CD14-positive monocyte (primary cell): ENCODE data around the gene FNIP1. TPM values are rescaled to one million over a fixed set of nuclear protein-coding genes. Genes with fewer than 3 reads are reported as not detected.

Experiments
- DNase-seq, 3 donors: peaks; one replicate each; pipeline ENCODE4 v3.0.0-alpha.2; 2011 to 2022
- H2AFZ ChIP-seq: 2 replicates; pipeline ENCODE4 v1.6.0; 2012; ENCODE audit warnings: mild to moderate bottlenecking, low read depth, low read length, inconsistent platforms; ENCODE audit not compliant: insufficient read depth, poor library complexity, severe bottlenecking
- H3K27ac ChIP-seq, 2 donors: 1 replicate in 1 of 2; 2 replicates in 1 of 2; pipeline ENCODE4 v1.5.1; 2012 to 2013; ENCODE audit warnings: low read length in 2 of 2, control low read depth in 1 of 2, inconsistent platforms in 1 of 2, low read depth in 1 of 2, mild to moderate bottlenecking in 1 of 2
- H3K27me3 ChIP-seq, 2 donors: one replicate each; pipeline versions ENCODE4 v1.6.0 to v1.6.1; 2011 to 2013; ENCODE audit warnings: low read length in 2 of 2; ENCODE audit not compliant: control insufficient read depth in 2 of 2, insufficient read depth in 2 of 2
- H3K36me3 ChIP-seq, 2 donors: replicated peaks in 1 of 2; 1 replicate in 1 of 2; 2 replicates in 1 of 2; pipeline versions ENCODE4 v1.5.1 to v1.6.1; 2012 to 2013; ENCODE audit warnings: low read length in 2 of 2, control low read depth in 1 of 2, inconsistent platforms in 1 of 2, mild to moderate bottlenecking in 1 of 2; ENCODE audit not compliant: insufficient read depth in 2 of 2, control insufficient read depth in 1 of 2
- H3K4me1 ChIP-seq, 2 donors: 1 replicate in 1 of 2; 2 replicates in 1 of 2; pipeline versions ENCODE4 v1.5.1 to v1.6.1; 2012 to 2013; ENCODE audit warnings: low read length in 2 of 2, control low read depth in 1 of 2, inconsistent platforms in 1 of 2, mild to moderate bottlenecking in 1 of 2, moderate library complexity in 1 of 2; ENCODE audit not compliant: insufficient read depth in 2 of 2, control insufficient read depth in 1 of 2
- H3K4me2 ChIP-seq: replicated peaks from 2 replicates; pipeline ENCODE3; 2012; ENCODE audit warnings: low read length, moderate library complexity, mild to moderate bottlenecking; ENCODE audit not compliant: poor library complexity, severe bottlenecking; ENCODE audit errors: extremely low read depth
- H3K4me3 ChIP-seq, 3 experiments: fragments of 200-600 bp in 1 of 3; sonication (generic) in 1 of 3; replicated peaks in 1 of 3; 1 replicate in 2 of 3; 2 replicates in 1 of 3; pipeline ENCODE4 v1.5.1; 2011 to 2013; ENCODE audit warnings: low read length in 3 of 3, mild to moderate bottlenecking in 3 of 3, control low read depth in 2 of 3, low read depth in 2 of 3, inconsistent platforms in 1 of 3, moderate library complexity in 1 of 3
- H3K79me2 ChIP-seq: 2 replicates; pipeline ENCODE4 v1.6.0; 2012; ENCODE audit warnings: mild to moderate bottlenecking, control low read depth, inconsistent platforms, low read length, moderate library complexity; ENCODE audit not compliant: insufficient read depth
- H3K9ac ChIP-seq: 2 replicates; pipeline ENCODE4 v1.6.0; 2017; ENCODE audit warnings: low read length, mild to moderate bottlenecking; ENCODE audit not compliant: insufficient read depth, poor library complexity, severe bottlenecking
- H3K9me3 ChIP-seq, 2 donors: replicated peaks in 1 of 2; 1 replicate in 1 of 2; 2 replicates in 1 of 2; pipeline versions ENCODE4 v1.5.1 to v1.6.1; 2012 to 2013; ENCODE audit warnings: low read length in 2 of 2, control low read depth in 1 of 2; ENCODE audit not compliant: control insufficient read depth in 1 of 2, insufficient read depth in 1 of 2
- H4K20me1 ChIP-seq: 2 replicates; pipeline ENCODE4 v1.6.0; 2012; ENCODE audit warnings: mild to moderate bottlenecking, low read length, control low read depth, moderate library complexity; ENCODE audit not compliant: insufficient read depth
- H3K27ac Mint-ChIP-seq, 7 donors: one replicate each; pipeline ENCODE4 v1.8.0; 2020; ENCODE audit warnings: mild to moderate bottlenecking in 7 of 7, mixed read lengths in 7 of 7, moderate library complexity in 6 of 7, inconsistent platforms in 2 of 7
- H3K27me3 Mint-ChIP-seq, 3 donors: one replicate each; pipeline ENCODE4 v1.8.0; 2021 to 2022; ENCODE audit warnings: low read depth in 3 of 3, mild to moderate bottlenecking in 3 of 3, mixed read lengths in 3 of 3, moderate library complexity in 3 of 3, inconsistent platforms in 1 of 3
- H3K36me3 Mint-ChIP-seq, 2 donors: one replicate each; pipeline ENCODE4 v1.8.0; 2020; ENCODE audit warnings: mixed read lengths in 2 of 2, inconsistent platforms in 1 of 2, mild to moderate bottlenecking in 1 of 2
- H3K4me1 Mint-ChIP-seq: one replicate; pipeline ENCODE4 v1.8.0; 2020; ENCODE audit warnings: mild to moderate bottlenecking, mixed read lengths
- H3K4me3 Mint-ChIP-seq, 2 donors: one replicate each; pipeline ENCODE4 v1.8.0; 2020; ENCODE audit warnings: mild to moderate bottlenecking in 2 of 2, mixed read lengths in 2 of 2, moderate library complexity in 1 of 2
- H3K9me3 Mint-ChIP-seq, 7 donors: one replicate each; pipeline ENCODE4 v1.8.0; 2020 to 2022; ENCODE audit warnings: mixed read lengths in 7 of 7, mild to moderate bottlenecking in 6 of 7, moderate library complexity in 6 of 7, inconsistent platforms in 2 of 7
- CTCF ChIP-seq: fragments of 200-600 bp; IDR thresholded peaks from one replicate; pipeline ENCODE4 v1.8.0; 2022; ENCODE audit warnings: antibody characterized with exemption, mild to moderate bottlenecking
- WGBS: methylation state at CpG from one replicate; pipeline ENCODE4 v1.1.5; 2013; ENCODE audit warnings: missing lambda C conversion rate; ENCODE audit not compliant: insufficient coverage; 5-methylcytosine and 5-hydroxymethylcytosine counted together
- intact Hi-C, 2 donors: fragments of 100-400 bp; cut with micrococcal nuclease; formaldehyde crosslinking; loops; one replicate each; pipeline versions ENCODE4 v1.15.0 to v1.15.1; 2023
- polyA plus RNA-seq, 3 donors: library from polyadenylated mRNA; depleted of rRNA in 1 of 3; unstranded in 2 of 3; stranded (reverse) in 1 of 3; fragments of 300-500 nt in 2 of 3; fragments of >200 nt in 1 of 3; fragmentation: Illumina TruSeq in 2 of 3; gene quantifications; 1 replicate in 2 of 3; 2 replicates in 1 of 3; pipeline ENCODE4 v1.2.3, GENCODE V29; 2012 to 2021

The FNIP1 gene
- polyA plus RNA-seq, 3 donors, result 13.6 to 17.3 (median 16.3) TPM

GRCh38 chr5:131769961-131770360, 26.9 kb downstream of the FNIP1 start:
- DNase-seq, result no peak
- Histone ChIP-seq H3K36me3 (peaks cover 2 to 4% of the 10 kb centered on the region in 2 donors), H3K27me3 (no peaks in the 10 kb centered on the region), H3K79me2 (peaks cover 100% of the 10 kb centered on the region), H3K4me3 (no peak overlapping the region), H3K9ac (no peak overlapping the region), H3K27ac (peak overlapping the region in 1 of 2 donors; percentile 1), H3K9me3 (peaks cover 0 to under 1% of the 10 kb centered on the region in 2 donors), H4K20me1 (peaks cover 100% of the 10 kb centered on the region), H3K4me1 (peaks cover 0 to 9% of the 10 kb centered on the region in 2 donors), H3K4me2 (no peak overlapping the region), H2AFZ (no peak overlapping the region)
- Mint-ChIP-seq H3K9me3 (peaks cover 0 to 2% (median 0%) of the 10 kb centered on the region in 7 donors), H3K36me3 (peaks cover 8 to 13% of the 10 kb centered on the region in 2 donors), H3K27ac (peak overlapping the region in 2 of 7 donors; percentile 28 to 57), H3K4me1 (peaks cover 18% of the 10 kb centered on the region), H3K27me3 (peaks cover 0 to 1% (median 0%) of the 10 kb centered on the region in 3 donors), H3K4me3 (no peak overlapping the region)
- intact Hi-C loops, result no loop called here
- no peak for TF ChIP-seq CTCF
- 67% methylated on average over 1 of the region's 1 CpG for WGBS

- Histone ChIP-seq H3K4me3 (no peak overlapping the region), H3K27ac (peak overlapping the region in 1 of 2 donors; percentile 1), H2AFZ (no peak overlapping the region), H3K9me3 (peaks cover 4 to 6% of the 10 kb centered on the region in 2 donors), H4K20me1 (peaks cover 100% of the 10 kb centered on the region), H3K27me3 (no peaks in the 10 kb centered on the region), H3K36me3 (peaks cover 3 to 10% of the 10 kb centered on the region in 2 donors), H3K79me2 (peaks cover 100% of the 10 kb centered on the region), H3K4me2 (no peak overlapping the region), H3K9ac (no peak overlapping the region), H3K4me1 (peaks cover 0 to 9% of the 10 kb centered on the region in 2 donors)
- Mint-ChIP-seq H3K36me3 (peaks cover 10 to 17% of the 10 kb centered on the region in 2 donors), H3K4me3 (no peak overlapping the region), H3K4me1 (peaks cover 18% of the 10 kb centered on the region), H3K27me3 (peaks cover 0 to 1% (median 0%) of the 10 kb centered on the region in 3 donors), H3K9me3 (peaks cover under 1 to 5% (median 2%) of the 10 kb centered on the region in 7 donors), H3K27ac (no peak overlapping the region)
- no peak for TF ChIP-seq CTCF
- intact Hi-C loops, result no loop called here
- no peak for DNase-seq
- 50% methylated on average over 1 of the region's 1 CpG for WGBS
Observed at GRCh38 chr5:131769336-131769735, 27.5 kb downstream of the FNIP1 start.
